NCI-H345 treated with DMSO at 0.1 percent for 48 hours (cell line): ENCODE measurements around the gene LYZL2.
"Not testable (repeated sequence)": the region's sequence is repeated elsewhere in the genome, so short reads cannot be mapped to it uniquely, and the experiment has no call there.

Experiments
- DNase-seq: peaks from one replicate; lab custom pipeline; 2025; ENCODE audit not compliant: unreplicated experiment; lab: John Stamatoyannopoulos, UW

LYZL2 gene

DNA sequence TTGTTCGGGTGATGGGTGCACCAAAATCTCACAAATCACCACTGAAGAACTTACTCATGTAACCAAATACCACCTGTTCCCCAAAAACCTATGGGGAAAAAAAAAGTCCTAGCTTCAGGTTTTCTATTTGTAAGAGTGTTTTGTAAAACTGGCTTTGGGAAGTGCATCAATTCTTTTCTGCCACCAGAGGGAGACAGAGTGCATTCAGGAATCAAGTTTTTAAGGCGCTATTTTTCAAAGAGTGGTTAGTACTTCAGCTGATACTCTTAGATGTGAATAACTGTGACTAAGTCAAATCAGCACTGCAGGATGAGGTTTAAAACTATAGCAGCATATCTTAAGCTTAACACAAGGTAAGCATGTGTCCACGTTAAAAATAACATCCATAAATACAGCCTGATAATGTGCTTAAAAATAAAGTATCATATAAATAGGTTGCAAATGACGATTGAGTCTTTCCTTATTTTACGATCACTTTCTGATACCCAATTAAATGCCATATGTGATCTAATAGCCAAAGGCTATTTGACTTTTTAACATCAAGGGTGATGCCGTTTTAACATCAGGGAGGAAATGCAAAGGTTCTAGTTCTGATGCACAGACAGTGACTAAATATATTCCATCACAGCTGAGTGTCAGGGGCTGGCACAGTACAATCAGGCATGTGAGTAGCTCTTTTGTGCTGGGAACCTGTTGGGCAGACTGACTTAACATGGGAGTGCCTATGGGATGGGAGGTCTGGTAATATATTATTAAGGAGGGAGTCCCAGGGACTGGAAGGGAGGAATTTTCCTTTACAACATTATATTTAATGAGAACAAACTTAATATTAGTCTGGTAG is 10.6 kb upstream of the LYZL2 start:
- DNase-seq = peak; percentile 1

DNA sequence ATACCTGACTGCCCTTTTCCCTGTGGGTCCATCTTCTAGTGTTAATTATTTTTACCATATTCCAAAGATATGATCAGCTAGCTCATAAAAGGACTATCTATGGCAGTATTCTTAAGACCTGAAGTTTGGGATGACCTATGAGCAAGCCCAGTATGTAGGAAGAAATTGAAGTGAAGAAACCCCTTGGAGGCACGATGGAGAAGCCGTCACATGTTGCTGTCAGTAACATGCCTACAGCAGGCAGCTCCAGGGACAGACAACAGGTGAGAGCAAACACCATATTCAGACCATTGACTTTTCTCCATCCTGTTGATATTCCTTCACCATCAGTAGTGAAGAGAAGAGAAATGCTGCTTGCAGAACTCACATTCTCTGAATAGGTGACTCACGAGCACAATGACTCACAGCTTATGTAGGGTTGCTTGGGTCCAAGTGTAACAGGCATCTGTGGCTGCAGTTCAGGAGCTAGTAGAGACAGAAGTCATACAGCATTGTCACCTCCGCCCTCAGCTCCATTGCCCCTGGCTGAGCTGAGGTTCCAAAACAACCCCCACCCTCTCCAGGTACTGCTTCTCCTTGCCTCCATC is 8.4 kb upstream of the LYZL2 start:
- DNase-seq = no peak

DNA sequence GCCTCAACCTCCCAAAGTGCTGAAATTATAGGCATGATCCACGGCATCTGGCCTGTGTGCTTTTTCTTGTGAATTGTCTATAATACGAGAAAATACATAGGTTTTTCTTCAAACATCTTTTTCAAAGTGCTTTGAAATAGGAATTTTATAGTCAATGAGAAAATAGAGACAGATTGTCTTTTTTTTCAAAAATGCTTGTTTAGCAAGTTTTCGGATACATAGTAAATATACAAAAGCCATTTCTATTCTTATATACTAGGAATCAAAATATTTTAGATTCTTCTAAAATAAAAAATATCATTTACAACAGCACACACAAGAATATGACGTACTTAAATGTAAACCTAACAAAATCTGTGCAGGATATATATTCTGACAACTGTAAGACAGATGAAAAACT is 1.6 kb upstream of the LYZL2 start:
- no peak for DNase-seq

DNA sequence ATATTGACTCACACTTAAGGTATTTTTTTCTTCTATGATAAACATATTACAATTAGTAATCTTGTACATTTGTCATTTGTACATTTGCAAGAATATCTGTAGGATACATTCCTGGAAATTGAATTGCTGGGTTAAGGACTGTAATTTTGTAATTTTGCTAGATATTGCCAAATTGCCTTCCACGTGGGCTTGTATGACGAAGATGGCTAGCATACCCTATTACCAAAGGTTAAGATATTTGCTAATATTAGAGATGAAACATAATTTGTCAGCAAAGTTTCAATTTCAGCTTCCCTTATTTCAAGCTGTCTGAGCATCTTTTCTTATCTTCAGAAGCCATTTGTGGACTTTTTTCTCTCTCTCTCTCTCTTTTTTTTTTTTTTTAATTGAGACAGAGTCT is 1.0 kb upstream of the LYZL2 start:
- no peak for DNase-seq

DNA sequence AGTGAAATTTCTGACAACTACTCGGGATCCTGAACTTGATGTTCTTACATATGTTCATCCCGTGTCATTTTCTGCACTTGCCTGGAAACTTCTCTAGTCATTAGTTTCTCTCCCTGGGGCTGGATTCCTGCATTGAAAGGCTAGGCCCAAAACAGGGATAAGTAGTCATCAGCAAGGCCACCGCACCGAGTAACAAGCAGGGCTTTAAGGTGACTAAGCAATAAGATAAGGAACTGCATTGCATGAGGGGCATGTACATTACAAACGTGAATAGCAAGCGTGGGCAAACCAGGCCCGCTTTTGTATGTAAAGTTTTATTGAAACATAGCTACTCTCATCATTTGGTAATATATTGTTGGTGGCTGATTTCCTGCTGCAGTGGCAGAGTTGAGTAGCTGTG is 977 bp downstream of the LYZL2 start:
- not testable (repeated sequence) for DNase-seq

DNA sequence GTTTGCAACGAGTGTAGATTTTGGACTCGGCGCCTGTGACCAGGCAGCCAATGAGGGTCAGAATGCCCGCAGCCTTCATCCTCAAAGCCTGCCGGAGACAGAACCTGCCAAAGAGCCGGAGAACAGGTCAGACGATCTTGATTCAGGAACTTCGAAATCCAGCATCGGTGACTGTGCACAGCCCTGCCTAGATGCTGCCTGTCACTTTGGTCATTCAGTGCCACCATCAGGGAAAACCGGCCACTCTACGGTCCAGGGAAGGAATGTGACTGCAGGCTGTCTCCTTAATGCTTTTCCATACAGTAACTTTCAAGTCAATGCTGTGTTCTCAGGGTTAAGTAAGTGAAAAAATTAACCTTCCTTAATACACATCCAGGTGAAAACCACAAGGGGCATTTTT is 2.7 kb downstream of the LYZL2 start:
- not testable (repeated sequence) for DNase-seq

DNA sequence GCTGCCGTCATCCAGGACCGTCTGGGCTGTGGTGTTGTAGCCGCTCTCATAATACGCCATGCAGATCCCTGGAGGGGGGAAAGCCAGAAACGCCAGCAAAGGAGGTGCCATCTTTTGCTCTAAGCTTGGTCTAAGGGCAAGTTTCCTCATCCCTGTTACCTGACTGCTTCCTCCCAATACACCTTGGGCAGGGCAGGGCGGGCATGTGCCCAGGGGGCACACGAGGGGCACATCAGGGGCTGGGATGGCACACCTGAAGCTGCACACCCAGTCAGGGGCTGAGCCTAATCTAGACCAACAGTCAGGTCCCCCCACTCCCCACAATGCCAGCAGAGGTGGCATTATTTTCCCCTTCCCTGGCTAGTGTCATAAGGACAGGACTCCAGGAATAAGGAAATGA is 3.4 kb downstream of the LYZL2 start:
- not testable (repeated sequence) for DNase-seq

DNA sequence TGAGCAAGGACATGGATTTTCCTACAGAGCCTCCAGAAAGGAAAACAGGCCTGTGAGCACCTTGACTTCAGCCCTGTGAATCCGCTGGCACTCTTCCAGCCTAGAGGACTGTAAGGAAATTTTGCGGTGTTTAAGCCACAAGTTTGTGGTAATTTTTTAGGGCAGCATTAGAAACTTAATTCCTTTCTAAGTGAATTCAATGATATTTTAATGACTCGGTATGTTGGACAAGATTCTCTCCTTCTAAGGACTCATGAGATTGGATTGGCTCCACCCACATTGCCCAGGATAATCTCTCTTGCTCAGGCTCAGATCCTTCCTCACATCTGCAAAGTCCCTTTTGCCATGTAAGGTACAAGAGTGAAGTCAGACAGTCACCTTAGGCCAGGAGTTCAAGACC is 4.5 kb downstream of the LYZL2 start:
- DNase-seq = no peak

DNA sequence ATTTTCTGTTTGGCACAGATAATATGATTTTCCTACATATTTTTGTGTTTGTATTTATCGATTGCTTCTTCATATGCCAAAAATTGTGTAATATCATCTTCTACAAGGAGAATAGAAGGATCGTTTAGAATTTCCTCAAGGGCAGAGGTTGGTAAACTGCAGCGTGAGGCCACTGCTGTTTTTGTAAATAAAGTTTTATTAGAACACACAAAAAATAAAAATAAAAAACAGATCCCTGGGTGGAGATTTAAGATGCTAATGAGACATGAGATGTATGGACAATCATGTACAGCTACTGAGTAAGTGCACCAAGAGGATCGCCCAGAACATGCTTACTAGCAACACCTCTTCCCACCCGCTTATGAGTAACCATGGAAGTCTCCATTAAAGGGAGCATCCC is 9.6 kb downstream of the LYZL2 start:
- DNase-seq = no peak

DNA sequence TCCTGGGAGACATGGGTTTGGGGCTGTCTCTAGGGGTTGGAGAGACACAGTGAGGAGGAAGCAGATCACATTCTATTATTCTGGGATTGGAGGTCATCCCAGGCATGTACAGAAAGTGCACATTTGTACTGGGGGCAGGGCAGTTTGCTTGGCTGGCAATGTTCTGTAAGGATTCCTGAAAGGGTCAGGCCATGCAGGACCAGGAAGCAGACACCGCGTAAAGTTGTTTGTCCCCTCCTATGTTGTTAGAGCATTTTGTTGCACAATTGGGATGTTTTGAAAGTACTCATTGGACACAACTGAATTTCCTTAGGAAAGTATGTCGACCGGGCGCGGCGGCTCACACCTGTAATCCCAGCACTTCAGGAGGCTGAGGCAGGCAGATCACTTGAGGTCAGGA is 12.5 kb downstream of the LYZL2 start:
- no peak for DNase-seq

DNA sequence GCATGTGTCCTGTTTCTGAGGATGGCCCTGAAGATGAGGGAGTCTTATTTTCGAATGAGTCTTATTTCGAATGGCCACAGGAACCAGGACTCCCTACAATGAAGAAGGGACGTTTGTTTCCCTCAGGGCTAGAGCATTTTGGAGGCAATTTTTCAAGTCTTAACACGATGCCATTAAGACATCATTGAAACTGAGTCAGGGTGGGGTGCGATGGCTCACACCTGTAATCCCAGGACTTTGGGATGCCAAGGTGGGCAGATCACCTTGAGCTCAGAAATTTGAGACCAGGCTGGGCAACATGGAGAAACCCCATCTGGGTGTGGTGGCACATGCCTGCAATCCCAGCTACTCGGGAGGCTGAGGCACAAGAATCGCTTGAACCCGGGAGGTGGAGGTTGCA is 18.5 kb downstream of the LYZL2 start:
- DNase-seq = not testable (repeated sequence)

DNA sequence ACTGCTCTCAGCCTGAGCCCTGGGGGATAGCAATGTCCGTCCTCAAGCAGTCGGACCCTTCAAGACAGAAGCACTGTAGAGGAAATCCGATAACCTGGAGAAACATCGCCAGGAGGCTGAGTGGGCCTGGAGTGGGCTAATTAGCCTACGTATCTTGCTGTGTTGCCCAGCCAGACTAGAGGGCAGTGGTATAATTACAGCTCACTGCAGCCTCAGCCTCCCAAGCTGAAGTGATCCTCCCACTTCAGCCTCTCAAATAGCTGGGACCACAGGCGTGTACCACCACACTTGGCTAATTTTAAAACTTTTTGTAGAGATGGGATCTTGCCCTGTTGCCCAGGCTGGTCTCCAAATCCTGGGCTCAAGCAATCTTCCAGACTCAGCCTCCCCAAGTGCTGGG is 21.7 kb downstream of the LYZL2 start:
- DNase-seq = no peak

DNA sequence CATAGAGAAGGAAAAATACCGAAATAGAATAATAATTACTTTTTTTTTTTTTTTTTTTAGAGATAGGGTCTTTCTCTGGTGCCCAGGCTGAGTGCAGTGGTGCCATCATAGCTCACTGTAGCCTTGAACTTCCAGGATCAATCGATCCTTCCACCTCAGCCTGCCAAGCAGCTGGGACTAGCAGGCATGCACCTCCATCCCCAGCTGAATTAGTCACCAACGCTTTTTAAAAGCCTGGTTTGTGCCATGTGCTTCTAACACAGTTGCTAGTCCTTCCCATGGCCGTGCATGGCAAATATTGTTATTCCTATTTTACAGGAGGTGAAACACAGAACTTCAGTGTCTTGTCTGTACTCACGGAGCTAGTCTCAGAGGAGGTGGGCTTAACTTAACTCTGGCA is 23.2 kb downstream of the LYZL2 start:
- no peak for DNase-seq

DNA sequence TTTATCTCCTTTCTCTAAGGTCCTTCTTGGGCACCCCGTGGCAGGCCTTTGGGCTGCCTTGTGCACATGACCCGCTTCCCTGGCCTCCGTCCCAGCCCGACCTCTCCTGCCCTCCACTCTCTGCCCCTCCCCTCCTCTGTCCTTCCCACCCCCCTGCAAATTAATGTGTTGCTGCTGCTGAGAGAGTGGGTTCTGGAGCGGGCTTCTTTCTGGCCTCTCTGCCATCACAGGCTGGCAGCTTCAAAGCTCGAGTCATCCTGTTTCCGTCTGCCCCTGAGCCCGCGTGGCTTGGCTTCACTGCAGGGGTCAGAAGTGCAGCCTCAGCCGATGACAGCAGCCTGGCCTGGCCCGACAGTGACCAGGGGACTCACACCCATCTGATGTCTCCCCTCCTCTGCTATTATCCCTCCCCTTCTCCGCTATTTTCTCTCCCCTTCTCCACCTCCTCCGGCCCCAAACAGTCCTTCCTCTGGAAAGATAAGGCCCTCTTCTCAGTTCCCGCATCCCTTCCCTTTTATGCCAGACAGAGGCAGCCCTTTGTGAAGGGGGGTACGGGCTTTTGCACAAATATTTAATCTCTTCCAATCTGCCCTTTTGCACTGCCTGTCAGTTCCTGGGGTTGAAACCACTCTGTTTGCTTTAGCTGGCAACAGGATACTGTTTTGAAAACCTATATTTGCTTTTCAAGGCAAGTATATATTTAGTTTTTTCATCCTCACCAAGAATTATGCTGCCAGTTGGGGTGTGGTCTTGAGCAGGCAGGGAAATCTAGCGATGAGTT is 24.0 kb downstream of the LYZL2 start:
- DNase-seq = not testable (repeated sequence)

DNA sequence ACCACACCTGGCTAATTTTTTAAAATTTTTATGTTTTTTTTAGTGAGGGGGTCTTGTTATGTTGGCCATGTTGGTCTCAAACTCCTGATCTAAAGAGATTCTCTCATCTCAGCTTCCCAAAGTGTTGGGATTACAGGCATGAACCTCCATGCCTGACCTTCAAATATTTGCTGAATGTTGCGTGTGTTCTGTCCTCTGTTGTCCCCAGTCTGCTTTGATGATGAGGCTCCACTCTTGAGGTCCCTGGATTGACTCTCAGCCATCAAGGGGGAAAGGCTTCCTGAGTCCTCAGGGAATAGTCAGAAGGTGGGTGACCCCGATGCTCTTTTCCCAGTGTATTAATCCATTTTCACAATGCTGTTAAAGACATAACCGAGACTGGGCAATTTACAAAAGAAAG is 26.0 kb downstream of the LYZL2 start:
- no peak for DNase-seq

DNA sequence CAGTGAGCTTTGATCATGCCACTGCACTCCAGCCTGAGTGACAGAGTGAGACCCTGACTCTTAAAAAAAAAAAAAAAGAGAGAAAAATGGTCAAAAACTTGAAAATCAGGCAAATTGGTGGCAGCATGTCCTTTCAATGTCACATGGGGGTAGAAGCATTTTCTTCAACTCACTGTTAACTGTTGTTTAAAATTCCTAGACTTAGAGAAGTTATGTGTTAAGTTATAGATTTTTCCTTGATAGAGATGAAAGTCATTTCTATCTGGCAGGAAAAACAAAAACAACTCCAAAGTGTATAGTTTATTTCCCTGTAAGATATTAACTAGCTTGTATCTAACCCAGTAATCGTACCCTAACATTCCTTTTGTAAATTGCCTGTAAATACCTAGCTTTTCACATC is 26.8 kb downstream of the LYZL2 start:
- DNase-seq = no peak

DNA sequence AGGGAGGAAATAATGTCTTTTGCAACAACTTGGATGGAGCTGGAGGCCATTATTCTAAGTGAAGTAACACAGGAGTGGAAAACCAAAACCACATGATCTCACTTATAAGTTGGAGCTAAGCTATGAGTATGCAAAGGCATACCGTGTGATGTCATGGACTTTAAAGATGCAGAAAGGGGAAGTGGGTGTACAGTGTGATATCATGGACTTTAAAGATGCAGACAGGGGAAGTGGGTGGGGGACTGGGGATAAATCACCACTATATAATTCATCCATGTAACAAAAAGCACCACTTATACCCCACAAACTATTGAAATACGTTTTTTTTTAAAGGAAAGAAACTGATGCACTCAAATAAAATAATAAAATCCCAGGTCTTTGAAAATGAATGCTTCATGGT is 29.5 kb downstream of the LYZL2 start:
- DNase-seq = no peak

DNA sequence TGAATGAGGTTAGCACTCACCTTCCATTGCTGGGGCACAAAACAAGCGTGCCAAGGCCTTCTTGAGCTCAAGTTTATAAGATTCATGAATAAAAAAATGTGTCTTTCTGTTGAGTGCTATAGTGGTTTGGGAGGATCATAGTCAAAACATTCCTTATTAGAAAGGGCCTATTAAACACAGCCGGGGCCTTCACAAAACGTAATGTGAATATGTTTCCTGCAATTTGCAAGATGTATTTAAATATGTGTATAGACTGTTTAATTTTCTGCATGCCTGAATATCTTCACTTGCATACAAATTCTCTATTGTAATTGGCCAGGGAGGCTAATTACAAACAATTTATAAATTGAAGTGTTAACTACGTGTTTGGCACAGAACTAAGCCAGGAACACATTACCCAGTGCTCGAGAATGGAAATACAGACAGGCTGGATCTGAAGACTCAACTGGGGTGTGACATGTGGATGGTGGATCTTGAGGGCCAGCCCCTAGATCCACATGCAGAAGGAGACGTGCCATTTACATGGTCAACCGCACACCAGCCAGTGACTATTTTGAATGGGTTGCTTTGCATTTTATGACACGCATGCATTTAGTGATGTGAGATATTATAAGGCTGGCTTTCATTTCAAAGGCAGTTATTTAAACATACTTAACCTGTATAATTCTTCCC is 31.3 kb downstream of the LYZL2 start:
- DNase-seq = no peak

DNA sequence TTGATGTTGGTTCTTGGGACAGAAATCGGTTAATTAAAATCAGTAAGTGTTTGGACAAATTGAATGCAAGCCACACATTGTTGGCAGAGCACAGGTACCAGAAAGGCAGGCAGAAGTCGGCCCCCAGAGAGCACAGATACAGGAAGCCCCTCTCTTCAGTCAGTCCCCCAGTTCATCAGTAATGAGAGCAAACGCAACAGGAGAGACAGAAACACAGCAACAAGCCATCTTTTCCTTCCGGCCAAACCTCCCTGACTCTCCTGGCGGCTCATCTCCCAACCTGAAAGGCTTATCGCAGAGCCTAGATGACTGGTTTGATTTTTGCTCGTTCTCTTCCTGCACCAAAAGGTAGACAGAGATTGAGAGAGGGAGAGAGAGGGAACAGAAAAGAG is 32.1 kb downstream of the LYZL2 start:
- DNase-seq = not testable (repeated sequence)

DNA sequence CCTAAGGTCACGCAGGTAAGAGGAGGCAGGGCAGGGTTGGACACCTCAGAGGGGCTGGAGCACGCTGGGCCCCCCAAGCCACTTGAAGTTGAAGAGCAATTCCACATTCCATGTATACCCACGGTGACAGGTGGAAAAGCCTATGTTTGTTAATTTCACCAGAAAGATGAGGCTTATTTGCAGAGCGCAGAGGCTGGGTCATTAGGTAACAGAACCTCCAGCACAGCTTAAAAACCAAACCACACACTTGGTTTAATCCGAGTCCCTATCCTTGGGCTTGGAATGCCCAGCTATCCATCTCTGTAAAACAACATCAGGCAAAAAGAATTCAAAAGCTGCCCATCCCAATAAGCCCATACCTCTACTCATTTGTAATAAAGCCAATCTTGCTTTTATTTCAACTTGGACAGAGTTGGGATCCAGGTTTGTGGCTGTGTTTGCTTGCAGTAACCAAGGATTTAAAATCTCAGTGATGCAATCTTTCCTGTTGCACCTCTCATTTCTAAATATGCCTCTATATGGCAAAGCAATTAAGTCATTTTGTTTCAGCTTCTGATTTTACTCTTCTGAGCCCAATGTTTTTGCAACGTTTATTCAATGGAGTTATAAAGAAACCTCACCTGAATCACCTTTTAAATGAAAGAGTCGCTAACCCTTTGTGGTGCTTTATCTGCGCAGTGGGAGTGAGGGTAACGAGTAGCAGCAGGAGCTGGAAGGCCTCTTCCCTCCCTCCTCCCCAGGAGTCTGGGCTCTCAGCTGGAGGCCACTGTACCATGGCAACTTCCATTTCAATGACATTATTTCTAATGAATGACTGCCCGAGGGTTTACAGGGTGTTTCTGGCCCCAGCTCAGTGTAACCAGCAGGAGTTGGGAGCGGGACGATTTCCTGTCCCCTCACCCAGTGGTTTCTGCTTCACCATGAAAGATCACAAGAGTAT is 32.8 kb downstream of the LYZL2 start:
- DNase-seq = peak; percentile 7
